CD4-positive, alpha-beta T cell treated with Interferon alpha-2 for 1 hour (primary cell): ENCODE results near the gene RPP21.

ENCODE experiments used
- DNase-seq, 2 donors: peaks; one replicate each; pipeline ENCODE4 v3.0.0-alpha.2; 2020 to 2022

The RPP21 gene

DNA sequence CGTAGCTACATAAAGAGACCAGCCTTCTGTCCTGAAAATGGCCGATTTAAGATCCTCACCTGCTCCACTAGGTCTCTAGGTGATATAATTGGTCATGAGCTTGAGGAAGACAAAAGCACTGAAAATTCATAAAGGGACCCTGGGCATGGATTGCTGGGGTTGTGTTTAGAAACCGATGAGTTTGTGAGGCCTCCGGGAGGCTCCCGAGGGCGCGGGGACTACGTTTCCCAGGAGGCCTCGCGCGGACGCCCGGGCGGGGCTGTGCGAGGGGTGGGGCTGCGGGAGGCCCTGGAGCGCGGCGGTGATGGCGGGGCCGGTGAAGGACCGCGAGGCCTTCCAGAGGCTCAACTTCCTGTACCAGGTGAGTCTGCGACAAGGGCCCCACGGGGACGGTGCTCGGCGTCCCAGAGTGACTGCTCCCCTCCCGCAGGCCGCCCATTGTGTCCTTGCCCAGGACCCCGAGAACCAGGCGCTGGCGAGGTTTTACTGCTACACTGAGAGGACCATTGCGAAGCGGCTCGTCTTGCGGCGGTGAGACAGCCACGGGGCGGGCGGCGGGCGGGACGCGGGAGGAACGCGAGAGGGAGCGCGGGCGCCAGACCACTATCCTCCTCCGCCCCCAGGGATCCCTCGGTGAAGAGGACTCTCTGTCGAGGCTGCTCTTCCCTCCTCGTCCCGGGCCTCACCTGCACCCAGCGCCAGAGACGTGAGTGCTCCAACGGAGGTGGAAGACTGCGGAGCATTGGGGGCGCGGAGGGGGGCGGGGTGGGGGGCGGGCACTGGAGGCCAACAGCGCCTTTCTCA is at the start of gene RPP21:
RPP21 (plus strand) TSS at position 289 of the 804 bp plus-strand sequence; CDS start at position 305, 16 bp downstream.
- peak; percentile 79 to 86 for DNase-seq

DNA sequence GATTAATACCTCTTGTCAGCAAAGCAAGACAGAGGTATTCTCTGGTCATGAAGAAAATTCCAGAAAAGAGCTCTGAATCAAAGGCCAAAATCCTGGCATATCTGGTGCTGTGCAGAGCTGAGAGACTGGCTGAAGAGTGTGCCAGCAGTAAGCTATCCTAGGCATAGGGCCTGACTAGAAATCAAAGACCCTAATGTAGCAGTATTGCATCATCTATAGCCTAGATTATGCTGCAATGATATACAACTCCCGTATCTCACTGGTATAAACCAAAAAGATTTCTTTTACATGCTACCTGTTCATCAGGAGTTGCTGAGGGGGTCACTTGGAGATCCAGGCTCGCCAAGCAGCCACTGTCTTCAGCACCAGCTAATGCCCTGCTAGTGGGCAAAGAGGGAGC is 49.1 kb upstream of the RPP21 start:
- no peak for DNase-seq

GRCh38 chr6:30304002-30304401 is 41.0 kb upstream of the RPP21 start:
- no peak for DNase-seq

GRCh38 chr6:30311101-30311500 is 33.9 kb upstream of the RPP21 start:
- DNase-seq: no peak

DNA sequence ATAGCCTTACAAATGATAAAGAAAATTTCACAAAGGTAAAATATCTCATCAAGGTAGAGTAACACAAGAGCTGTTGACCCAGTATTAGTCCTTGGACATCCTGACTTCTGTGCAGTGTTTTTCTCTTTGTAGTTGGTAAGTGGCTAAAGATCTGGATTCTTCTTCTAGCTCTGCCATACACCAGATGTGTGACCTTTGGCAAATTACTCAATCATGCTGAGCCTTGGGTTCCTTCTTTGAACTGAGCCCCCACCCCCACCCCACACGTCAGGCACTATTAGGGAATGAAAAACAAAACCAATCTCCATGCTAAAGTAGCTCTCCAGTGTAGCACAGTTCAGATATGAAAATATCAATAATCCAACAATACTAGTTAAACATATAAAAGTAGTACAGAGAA is 33.3 kb upstream of the RPP21 start:
- no peak for DNase-seq

DNA sequence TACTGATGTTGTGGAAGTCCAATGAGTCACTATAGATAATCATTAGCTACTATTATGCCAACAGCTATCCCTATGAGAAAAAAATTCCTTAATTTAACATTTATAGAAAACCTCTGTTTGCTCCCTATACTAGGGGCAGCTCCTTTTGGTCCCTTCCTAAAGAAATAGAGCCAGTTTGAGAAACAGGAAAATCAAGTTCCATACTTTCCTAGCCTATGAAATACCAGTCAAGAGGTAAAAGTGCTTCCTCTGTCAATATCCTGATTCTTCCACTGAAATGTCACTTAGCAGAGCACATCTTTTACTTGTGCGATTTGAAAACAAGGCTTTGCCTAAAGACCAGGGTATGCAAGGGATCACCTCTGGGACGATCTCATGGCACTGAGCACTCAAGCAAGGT is 32.7 kb upstream of the RPP21 start:
- no peak for DNase-seq

- DNase-seq: no peak
Observed at GRCh38 chr6:30312676-30313321, 32.2 kb upstream of the RPP21 start.

DNA sequence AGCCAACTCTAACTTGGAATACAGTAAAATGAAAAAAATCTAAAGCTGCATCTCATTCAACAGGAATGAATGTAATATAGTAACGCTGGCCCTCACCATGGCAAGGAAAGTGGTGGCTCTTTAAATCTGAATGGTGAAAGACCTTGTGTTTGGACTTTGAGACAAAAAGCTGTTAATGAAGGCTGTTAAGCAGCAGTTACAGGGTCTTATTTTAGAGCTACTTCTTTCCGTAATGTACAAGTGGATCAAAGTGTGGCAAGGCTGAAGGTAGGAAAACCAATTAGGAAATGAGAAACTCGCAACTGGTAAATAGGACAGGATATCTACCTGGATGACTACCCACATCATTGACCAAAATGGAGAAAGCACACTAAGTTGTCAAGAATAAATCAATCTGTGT is 29.8 kb upstream of the RPP21 start:
- DNase-seq: no peak

DNA sequence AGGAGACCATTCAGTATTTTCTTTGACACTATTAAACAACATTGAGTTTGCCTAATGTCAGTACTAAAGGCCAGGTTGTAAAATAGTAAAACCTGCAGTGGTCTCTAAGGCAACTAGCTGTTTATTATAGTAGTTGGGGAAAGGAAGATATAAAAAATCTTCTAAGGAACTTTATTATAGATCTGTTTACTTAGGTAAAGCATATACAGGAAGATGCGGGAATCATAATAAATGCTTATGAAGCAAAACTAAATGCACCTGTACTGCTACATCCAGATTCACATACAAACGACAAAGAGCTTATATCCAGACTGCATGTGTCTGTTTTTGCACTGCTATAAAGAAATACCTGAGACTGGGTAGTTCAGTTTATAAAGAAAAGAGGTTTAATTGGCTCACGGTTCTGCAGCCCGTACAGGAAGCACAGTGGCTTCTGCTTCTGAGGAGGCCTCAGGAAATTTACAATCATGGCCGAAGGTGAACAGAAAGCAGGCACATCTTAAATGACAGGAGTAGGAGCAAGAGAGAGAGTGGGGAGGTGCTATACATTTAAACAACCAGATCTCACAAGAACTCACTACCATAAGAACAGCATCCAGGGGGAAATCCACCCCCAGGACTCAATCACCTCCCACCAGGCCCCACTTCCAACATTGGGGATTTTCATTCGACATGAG is 26.9 kb upstream of the RPP21 start:
- DNase-seq: peak in 1 of 2 donors; percentile 28

- DNase-seq: no peak
Observed at GRCh38 chr6:30319146-30319835, 25.7 kb upstream of the RPP21 start.

GRCh38 chr6:30321692-30322388 is 23.1 kb upstream of the RPP21 start:
- no peak for DNase-seq

DNA sequence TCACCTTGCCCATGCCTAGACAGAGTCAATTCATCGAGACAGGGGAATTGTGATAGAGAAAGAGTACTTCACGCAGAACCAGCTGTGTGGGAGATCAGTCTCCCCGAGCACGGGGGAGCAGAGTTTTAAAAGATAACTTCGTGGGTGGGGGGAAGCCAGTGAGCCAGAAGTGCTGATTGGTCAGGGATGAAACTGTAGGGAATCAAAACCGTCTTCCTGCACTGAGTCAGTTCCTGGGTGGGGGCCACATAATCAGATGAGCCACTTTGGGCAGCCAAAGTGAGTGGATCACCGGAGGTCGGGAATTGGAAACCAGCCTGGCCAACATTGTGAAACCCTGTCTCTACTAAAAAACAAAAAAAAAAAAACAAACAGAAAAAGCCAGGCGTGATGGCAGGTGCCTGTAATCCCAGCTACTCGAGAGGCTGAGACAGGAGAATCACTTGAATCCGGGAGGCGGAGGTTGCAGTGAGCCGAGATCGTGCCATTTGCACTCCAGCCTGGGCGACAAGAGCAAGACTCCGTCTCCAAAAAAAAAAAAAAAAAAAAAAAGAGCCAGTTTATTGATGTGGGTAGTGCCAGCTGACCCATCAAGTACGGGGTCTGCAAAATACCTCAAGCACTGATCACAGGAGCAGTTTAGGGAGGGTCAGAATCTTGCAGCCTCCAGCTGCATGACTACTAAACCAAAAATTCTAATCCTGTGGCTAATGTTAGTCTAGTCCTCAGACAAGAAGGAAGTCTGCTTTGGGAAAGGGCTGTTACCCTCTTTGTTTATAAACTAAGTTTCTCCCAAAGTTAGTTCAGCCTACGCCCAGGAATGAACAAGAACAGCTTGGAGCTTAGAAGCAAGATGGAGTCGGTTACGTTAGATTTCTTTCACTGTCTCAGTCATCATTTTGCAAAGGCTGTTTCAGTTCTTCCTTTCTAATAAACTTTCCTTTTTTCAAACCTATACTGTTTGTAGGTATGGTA is 22.1 kb upstream of the RPP21 start:
- DNase-seq: no peak

DNA sequence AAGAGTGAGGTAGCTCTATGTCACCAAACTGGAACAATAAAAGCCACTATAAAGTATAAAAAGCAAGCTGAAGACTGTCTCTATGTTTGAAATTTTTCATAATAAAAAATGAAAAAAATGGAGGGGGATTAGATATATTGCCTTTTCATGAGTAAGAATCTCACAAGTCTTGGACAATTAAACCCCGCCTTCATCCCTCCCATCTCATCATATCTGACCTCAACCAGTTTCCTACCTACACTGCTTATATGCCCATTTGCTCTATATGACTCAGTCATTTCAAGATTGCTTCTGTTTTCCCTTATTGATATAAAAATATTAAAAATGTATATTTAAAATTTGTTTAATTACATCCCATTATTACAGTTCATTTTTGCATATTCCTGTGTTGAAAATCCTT is 21.1 kb upstream of the RPP21 start:
- peak in 1 of 2 donors; percentile 25 for DNase-seq

DNA sequence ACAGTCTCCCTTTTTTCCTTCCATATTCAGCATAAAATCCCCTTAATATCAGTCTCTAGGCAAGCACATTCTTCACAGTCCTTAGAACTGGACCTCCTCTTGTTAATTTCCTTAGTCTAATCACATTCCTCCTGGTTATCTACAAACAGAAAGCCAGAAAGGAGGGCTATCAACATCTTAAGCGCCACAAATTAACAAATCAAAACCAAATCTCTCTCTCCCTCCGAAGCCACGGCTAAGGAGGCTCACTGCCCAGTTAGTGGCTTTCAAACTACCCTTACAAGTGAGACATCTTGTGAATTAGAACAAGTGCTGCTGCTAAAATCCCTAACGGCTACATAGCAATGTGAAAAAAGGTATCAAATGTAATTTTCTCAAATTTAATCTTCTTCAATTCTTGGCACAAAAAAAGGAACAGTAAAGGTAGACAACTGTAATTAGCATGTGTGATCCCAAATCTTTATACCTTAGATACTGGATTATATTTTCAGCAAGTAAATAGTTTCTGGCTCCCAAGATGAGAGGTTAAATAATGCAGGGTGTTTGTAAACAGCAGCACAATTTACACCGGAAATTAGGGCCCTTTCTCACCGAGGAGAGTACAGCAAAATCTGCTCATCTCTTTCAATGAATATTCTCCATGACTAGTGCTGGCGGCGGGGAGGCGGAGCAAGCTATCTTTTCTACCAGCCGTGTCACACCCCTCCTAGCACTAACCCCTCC is 19.6 kb upstream of the RPP21 start:
- DNase-seq: peak; percentile 83 to 90

DNA sequence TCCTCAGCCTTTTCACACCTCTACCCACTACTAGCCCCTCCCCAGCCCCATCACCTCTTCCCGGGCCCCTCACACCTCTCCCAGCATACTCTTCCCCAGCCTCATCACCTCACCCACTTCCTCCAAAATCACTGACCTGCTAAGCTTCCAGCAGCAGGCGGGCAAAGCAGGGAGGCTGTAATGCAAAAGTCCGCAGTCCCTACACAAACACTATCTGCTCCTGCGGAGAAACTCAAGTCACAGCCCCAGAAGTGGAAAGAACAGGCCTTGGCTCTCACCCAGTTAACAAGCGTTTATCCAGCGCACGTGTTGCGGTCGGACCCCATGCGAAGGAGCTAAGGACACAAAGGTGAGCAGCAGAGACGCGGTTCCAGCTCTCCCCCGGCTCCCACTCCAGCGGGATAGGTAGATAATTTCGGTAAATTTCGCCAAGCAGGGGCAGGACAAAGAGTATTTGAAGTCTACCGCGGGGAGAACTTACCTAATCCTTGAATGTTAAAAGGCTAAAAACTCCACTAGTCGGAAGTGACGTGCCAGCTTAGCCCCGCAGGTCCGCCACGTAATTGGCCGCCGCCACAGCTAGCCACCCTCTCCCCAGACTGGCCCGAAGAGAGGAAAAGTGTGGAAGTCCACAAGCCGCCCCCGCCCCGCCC is 19.0 kb upstream of the RPP21 start:
- DNase-seq: peak; percentile 79 to 85

- peak; percentile 91 to 92 for DNase-seq
Observed at GRCh38 chr6:30326526-30327231, 18.3 kb upstream of the RPP21 start, which contains the start of gene TRIM39. TSS of gene TRIM39 (plus strand) at chr6:30326927. CDS start at chr6:30329318, 2,391 bp downstream.

- no peak for DNase-seq
Observed at GRCh38 chr6:30327232-30327746, 17.7 kb upstream of the RPP21 start.

DNA sequence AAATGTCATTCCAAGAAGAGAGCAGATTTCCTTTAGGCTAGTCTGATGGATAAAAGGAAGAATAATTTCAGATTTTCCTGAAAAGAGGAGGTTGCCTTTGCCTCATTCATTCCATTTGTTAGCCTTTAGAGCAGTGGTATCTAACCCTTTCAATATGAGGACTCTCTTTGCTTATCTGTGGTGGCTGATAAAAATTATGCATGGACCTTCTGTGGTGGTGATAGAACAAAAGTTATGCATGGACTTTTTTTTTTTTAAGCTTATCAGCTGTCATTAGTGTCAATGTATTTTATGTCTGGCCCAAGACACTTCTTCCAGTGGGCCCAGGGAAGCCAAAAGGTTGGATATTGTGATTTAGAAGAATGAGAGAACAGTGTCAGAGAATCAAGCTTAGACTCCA is 16.6 kb upstream of the RPP21 start:
- no peak for DNase-seq

- peak in 1 of 2 donors; percentile 4 for DNase-seq
Observed at GRCh38 chr6:30329331-30329730, 15.6 kb upstream of the RPP21 start.
